NCI-H526 (cell line): ENCODE data around the gene RASSF7.
"Not testable (repeated sequence)": the region's sequence is repeated elsewhere in the genome, so short reads cannot be mapped to it uniquely, and the experiment has no call there.

Source experiments
- DNase-seq, 2 experiments: peaks; one replicate each; lab custom pipeline; 2025; lab: John Stamatoyannopoulos, UW

Gene RASSF7

GRCh38 chr11:567011-567628 is 6.3 kb downstream of the RASSF7 start:
- peak in 1 of 2 experiments; percentile 31 for DNase-seq

GRCh38 chr11:567629-568292 is 7.0 kb downstream of the RASSF7 start:
- DNase-seq = no peak

- DNase-seq = peak; percentile 74 to 99
These were observed 7.8 kb downstream of the RASSF7 start for GRCh38 chr11:568306-569157.

GRCh38 chr11:569158-569885 is 8.6 kb downstream of the RASSF7 start:
- DNase-seq = no peak

- DNase-seq = no peak
These were observed 11.0 kb downstream of the RASSF7 start for GRCh38 chr11:571802-572185.

GRCh38 chr11:573146-573759 is 12.5 kb downstream of the RASSF7 start:
- no peak for DNase-seq

GRCh38 chr11:574031-574570 is 13.3 kb downstream of the RASSF7 start:
- DNase-seq = not testable (repeated sequence)

- DNase-seq = peak in 1 of 2 experiments; percentile 63
These were observed 14.0 kb downstream of the RASSF7 start for GRCh38 chr11:574632-575312.

- DNase-seq = peak; percentile 66 to 96
These were observed 14.7 kb downstream of the RASSF7 start for GRCh38 chr11:575313-575995.

GRCh38 chr11:575996-576768 is 15.4 kb downstream of the RASSF7 start, which contains the start of gene PHRF1:
Gene PHRF1, plus strand, starts transcription at chr11:576470. Its CDS starts 5,043 bp downstream, at chr11:581513.
- peak; percentile 90 to 97 for DNase-seq

GRCh38 chr11:576811-577610 is 16.2 kb downstream of the RASSF7 start:
- no peak for DNase-seq

GRCh38 chr11:577611-577894 is 16.8 kb downstream of the RASSF7 start:
- no peak for DNase-seq

- DNase-seq = no peak
These were observed 17.7 kb downstream of the RASSF7 start for GRCh38 chr11:578276-579035.

GRCh38 chr11:579830-580601 is 19.2 kb downstream of the RASSF7 start:
- DNase-seq = no peak

GRCh38 chr11:581342-581741 is 20.6 kb downstream of the RASSF7 start:
- DNase-seq = no peak

GRCh38 chr11:581752-582151 is 21.0 kb downstream of the RASSF7 start:
- no peak for DNase-seq

GRCh38 chr11:584287-584686 is 23.5 kb downstream of the RASSF7 start:
- no peak for DNase-seq
